ENCODE measurements around the gene CBFA2T3. TPM values are rescaled to one million over a fixed set of nuclear protein-coding genes. Genes with fewer than 3 reads are reported as not detected.

CBFA2T3 gene
- total and polyA plus RNA-seq, 7 experiments from 2014 or later = 0.14 to 25.2 (median 0.38) TPM; not detected in 1

DNA sequence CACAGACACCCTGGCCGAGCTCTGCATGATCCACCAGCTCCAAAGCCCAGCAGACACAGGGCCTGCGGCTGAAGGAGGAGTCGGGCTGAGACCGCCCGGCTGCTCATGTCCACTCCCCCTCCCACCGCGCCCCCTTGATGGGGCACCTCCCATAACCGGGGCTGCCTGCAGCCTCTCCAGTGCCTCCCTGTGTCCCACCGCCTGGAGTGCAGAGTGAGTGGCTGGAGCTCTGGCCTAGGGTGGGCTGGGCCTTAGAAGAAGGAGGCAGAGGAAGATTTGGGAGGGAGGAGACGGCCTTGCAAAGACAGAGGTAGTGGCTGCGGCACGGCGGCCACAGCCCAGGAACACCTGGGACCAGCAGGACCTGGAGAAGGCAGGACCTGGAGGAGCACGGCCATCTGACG, 4.0 kb downstream of the CBFA2T3 start:
- no peak overlapping the region for H3K4me3 Mint-ChIP-seq
- Histone ChIP-seq H3K27ac (ENCODE audit: low read depth, low read length) (no peak overlapping the region), H3K36me3 (ENCODE audit: control insufficient read depth in 2 of 3, insufficient read depth in 3 of 3, low read length in 3 of 3) (no peaks in the 10 kb centered on the region), H3K4me3 (ENCODE audit: low read length) (no peak overlapping the region), H3K27me3 (ENCODE audit: control insufficient read depth in 2 of 2, insufficient read depth in 2 of 2, low read length in 2 of 2) (peaks cover 0 to 3% of the 10 kb centered on the region in 2 donors), H3K9me3 (ENCODE audit: control insufficient read depth in 2 of 3, low read length in 3 of 3) (no peaks in the 10 kb centered on the region), H3K4me1 (ENCODE audit: control insufficient read depth in 2 of 2, insufficient read depth in 2 of 2, low read length in 2 of 2) (no peaks in the 10 kb centered on the region)
- H3K27ac Mint-ChIP-seq = no peak overlapping the region
- ATAC-seq (no peak), DNase-seq (no peak)
- intact Hi-C loops (cut with micrococcal nuclease) = no loop called here
- H3K27me3 Mint-ChIP-seq = peaks cover 10 to 28% (median 21%) of the 10 kb centered on the region in 5 donors
- CTCF ChIA-PET = no interaction called here
- H3K9me3 Mint-ChIP-seq = peaks cover 0 to 1% (median 0%) of the 10 kb centered on the region in 11 donors
- H3K4me1 Mint-ChIP-seq = peaks cover 0 to 18% (median 0%) of the 10 kb centered on the region in 7 donors
- H3K36me3 Mint-ChIP-seq = no peaks in the 10 kb centered on the region
- POLR2A ChIA-PET = no interaction called here

DNA sequence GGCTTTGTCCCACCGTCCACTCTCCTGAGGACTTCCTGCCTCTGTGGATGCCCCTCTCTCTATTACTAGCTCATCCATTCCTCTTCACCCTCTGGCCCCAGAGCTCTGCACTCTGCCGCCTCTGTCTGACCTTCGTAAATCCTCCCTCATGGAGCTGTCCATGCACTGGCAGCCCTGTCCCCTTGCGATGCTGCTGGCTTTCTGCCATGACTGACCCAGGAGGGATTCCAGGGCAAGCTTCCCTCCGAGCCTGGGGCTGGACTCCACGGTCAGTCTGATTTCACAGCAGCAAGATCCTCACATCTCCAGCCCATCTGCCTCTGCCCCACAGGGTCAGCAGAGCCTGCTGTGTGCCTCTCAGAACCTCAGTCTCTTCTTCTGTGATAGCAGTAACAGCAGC, 4.7 kb downstream of the CBFA2T3 start:
- H3K27me3 Mint-ChIP-seq = peaks cover 7 to 27% (median 18%) of the 10 kb centered on the region in 5 donors
- H3K27ac Mint-ChIP-seq = no peak overlapping the region
- ATAC-seq = no peak
- CTCF ChIA-PET = no interaction called here
- Histone ChIP-seq H3K27ac (ENCODE audit: low read depth, low read length) (no peak overlapping the region), H3K4me3 (ENCODE audit: low read length) (no peak overlapping the region), H3K4me1 (ENCODE audit: control insufficient read depth in 2 of 2, insufficient read depth in 2 of 2, low read length in 2 of 2) (peaks cover 0 to 6% of the 10 kb centered on the region in 2 donors), H3K9me3 (ENCODE audit: control insufficient read depth in 2 of 3, low read length in 3 of 3) (no peaks in the 10 kb centered on the region), H3K36me3 (ENCODE audit: control insufficient read depth in 2 of 3, insufficient read depth in 3 of 3, low read length in 3 of 3) (no peaks in the 10 kb centered on the region), H3K27me3 (ENCODE audit: control insufficient read depth in 2 of 2, insufficient read depth in 2 of 2, low read length in 2 of 2) (no peaks in the 10 kb centered on the region)
- no peaks in the 10 kb centered on the region for H3K36me3 Mint-ChIP-seq
- DNase-seq = no peak
- intact Hi-C loops (cut with micrococcal nuclease) = no loop called here
- peaks cover 0 to 1% (median 0%) of the 10 kb centered on the region in 11 donors for H3K9me3 Mint-ChIP-seq
- no peak overlapping the region for H3K4me3 Mint-ChIP-seq
- POLR2A ChIA-PET = no interaction called here
- peaks cover 0 to 20% (median 4%) of the 10 kb centered on the region in 7 donors for H3K4me1 Mint-ChIP-seq

DNA sequence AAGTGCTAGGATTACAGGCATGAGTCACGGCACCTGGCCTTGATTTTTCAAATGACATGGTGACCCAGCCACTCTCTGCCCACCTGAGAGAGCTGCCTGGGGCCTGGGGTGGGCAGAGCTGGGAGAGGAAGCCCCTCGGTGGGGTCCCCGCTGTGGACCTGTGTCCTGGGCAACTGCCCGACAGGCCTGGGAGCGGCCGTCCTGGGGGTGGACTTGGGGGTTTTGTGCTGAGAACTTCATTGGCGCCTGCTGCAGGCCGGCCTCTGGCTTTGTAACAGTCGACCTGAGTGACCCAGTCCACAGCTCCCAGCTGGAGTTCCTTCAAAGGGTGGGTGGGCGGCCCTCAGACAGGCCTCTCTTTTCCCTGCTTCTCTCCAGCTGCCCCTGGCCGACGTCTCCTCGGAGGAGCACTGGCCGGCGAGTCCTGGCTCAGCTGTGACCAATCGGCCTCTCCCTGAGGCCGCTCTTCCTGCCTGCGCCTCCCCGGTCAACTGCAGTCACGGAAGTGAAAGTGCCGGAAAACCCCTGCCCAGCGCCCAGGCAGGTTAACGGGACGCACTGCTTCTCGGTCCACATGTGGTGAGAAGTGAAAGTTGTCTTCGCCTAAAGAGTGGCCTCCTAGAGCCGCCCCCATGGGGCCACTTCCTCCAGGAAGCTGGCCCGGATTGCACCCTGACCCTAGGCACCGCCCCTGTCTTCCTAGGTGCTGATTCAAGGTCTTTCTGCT, 5.5 kb downstream of the CBFA2T3 start:
- Mint-ChIP-seq H3K9me3 (peaks cover 0 to 1% (median 0%) of the 10 kb centered on the region in 11 donors), H3K4me1 (peaks cover 0 to 20% (median 8%) of the 10 kb centered on the region in 7 donors), H3K4me3 (peak overlapping the region in 1 of 10 donors; percentile 18), H3K36me3 (no peaks in the 10 kb centered on the region), H3K27ac (no peak overlapping the region), H3K27me3 (peaks cover 6 to 27% (median 16%) of the 10 kb centered on the region in 5 donors)
- ChIA-PET POLR2A (no interaction called here), CTCF (no interaction called here)
- ATAC-seq (peak; percentile 72), DNase-seq (no peak)
- no peaks in the 10 kb centered on the region for H3K36me3 ChIP-seq (ENCODE audit: control insufficient read depth in 2 of 3, insufficient read depth in 3 of 3, low read length in 3 of 3)
- peaks cover 0 to 9% of the 10 kb centered on the region in 2 donors for H3K4me1 ChIP-seq (ENCODE audit: control insufficient read depth in 2 of 2, insufficient read depth in 2 of 2, low read length in 2 of 2)
- no peaks in the 10 kb centered on the region for H3K27me3 ChIP-seq (ENCODE audit: control insufficient read depth in 2 of 2, insufficient read depth in 2 of 2, low read length in 2 of 2)
- no peaks in the 10 kb centered on the region for H3K9me3 ChIP-seq (ENCODE audit: control insufficient read depth in 2 of 3, low read length in 3 of 3)
- no peak overlapping the region for H3K27ac ChIP-seq (ENCODE audit: low read depth, low read length)
- H3K4me3 ChIP-seq (ENCODE audit: low read length) = no peak overlapping the region
- intact Hi-C loops (cut with micrococcal nuclease) = no loop called here

DNA sequence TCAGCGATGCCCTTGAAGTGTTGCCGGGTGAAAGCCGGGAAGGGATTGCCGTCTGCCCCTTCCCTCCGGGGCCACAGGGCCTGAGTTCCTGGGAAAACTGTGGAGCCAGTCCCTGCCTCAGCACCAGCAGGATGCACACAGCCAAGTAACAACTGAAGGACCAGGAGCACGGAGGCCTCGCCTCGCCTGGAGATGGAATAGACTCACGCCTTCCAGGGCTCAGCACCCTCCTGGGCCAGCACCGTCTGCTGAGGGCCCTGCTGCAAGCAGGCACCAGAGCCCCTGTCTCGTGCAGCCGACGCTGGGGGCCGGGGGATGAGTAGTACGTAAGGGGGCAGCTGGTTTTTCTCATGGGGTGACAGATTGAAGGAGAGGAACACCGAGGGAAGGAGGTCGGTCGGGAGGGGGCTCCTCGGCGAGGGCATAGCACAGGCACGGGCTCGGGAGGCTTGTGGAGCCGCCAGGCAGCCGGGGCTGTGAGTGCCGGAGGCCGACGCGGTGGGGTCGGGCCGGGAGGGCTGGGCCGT, 6.4 kb downstream of the CBFA2T3 start:
- H3K27me3 Mint-ChIP-seq = peaks cover 6 to 22% (median 16%) of the 10 kb centered on the region in 5 donors
- peaks cover 0 to 20% (median 8%) of the 10 kb centered on the region in 7 donors for H3K4me1 Mint-ChIP-seq
- CTCF ChIA-PET = no interaction called here
- no peaks in the 10 kb centered on the region for H3K27me3 ChIP-seq (ENCODE audit: control insufficient read depth in 2 of 2, insufficient read depth in 2 of 2, low read length in 2 of 2)
- H3K9me3 ChIP-seq (ENCODE audit: control insufficient read depth in 2 of 3, low read length in 3 of 3) = no peaks in the 10 kb centered on the region
- no peak for DNase-seq
- no peak overlapping the region for H3K4me3 Mint-ChIP-seq
- H3K36me3 Mint-ChIP-seq = no peaks in the 10 kb centered on the region
- H3K27ac Mint-ChIP-seq = peak overlapping the region in 1 of 9 donors; percentile 19
- peaks cover 0 to 1% (median 0%) of the 10 kb centered on the region in 11 donors for H3K9me3 Mint-ChIP-seq
- no peak for ATAC-seq
- no peak overlapping the region for H3K27ac ChIP-seq (ENCODE audit: low read depth, low read length)
- H3K4me3 ChIP-seq (ENCODE audit: low read length) = no peak overlapping the region
- H3K36me3 ChIP-seq (ENCODE audit: control insufficient read depth in 2 of 3, insufficient read depth in 3 of 3, low read length in 3 of 3) = no peaks in the 10 kb centered on the region
- POLR2A ChIA-PET = no interaction called here
- peaks cover 0 to 9% of the 10 kb centered on the region in 2 donors for H3K4me1 ChIP-seq (ENCODE audit: control insufficient read depth in 2 of 2, insufficient read depth in 2 of 2, low read length in 2 of 2)
- intact Hi-C loops (cut with micrococcal nuclease) = no loop called here

DNA sequence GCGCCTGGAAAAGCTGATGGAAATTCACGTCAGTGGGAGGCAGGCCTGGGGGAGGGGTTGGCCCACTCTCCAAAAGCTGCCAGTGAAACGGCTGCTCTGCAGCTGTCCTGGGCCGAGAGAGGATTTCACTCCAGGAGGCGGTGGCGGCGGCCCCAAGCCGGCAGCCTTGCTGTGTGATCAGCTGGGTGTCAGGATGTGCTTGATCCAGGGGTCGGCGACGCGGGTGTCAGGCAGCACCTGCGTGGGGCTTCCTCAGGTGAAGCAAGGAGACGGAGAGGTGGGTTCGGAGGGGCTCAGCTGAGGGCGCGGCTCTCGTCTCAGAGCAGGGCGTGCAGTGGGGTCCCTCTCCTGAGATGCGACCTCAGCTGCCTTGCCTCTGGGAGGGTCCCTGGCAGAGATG, 7.0 kb downstream of the CBFA2T3 start:
- no peak overlapping the region for H3K27ac Mint-ChIP-seq
- H3K36me3 Mint-ChIP-seq = no peaks in the 10 kb centered on the region
- no peaks in the 10 kb centered on the region for H3K9me3 Mint-ChIP-seq
- peaks cover 0 to 9% of the 10 kb centered on the region in 2 donors for H3K4me1 ChIP-seq (ENCODE audit: control insufficient read depth in 2 of 2, insufficient read depth in 2 of 2, low read length in 2 of 2)
- DNase-seq (no peak), ATAC-seq (no peak)
- no peaks in the 10 kb centered on the region for H3K27me3 ChIP-seq (ENCODE audit: control insufficient read depth in 2 of 2, insufficient read depth in 2 of 2, low read length in 2 of 2)
- H3K4me3 Mint-ChIP-seq = no peak overlapping the region
- peaks cover 0 to 17% (median 8%) of the 10 kb centered on the region in 7 donors for H3K4me1 Mint-ChIP-seq
- ChIA-PET CTCF (no interaction called here), POLR2A (no interaction called here)
- H3K27ac ChIP-seq (ENCODE audit: low read depth, low read length) = no peak overlapping the region
- intact Hi-C loops (cut with micrococcal nuclease) = no loop called here
- H3K27me3 Mint-ChIP-seq = peaks cover 2 to 18% (median 11%) of the 10 kb centered on the region in 5 donors
- no peaks in the 10 kb centered on the region for H3K9me3 ChIP-seq (ENCODE audit: control insufficient read depth in 2 of 3, low read length in 3 of 3)
- H3K4me3 ChIP-seq (ENCODE audit: low read length) = no peak overlapping the region
- no peaks in the 10 kb centered on the region for H3K36me3 ChIP-seq (ENCODE audit: control insufficient read depth in 2 of 3, insufficient read depth in 3 of 3, low read length in 3 of 3)

DNA sequence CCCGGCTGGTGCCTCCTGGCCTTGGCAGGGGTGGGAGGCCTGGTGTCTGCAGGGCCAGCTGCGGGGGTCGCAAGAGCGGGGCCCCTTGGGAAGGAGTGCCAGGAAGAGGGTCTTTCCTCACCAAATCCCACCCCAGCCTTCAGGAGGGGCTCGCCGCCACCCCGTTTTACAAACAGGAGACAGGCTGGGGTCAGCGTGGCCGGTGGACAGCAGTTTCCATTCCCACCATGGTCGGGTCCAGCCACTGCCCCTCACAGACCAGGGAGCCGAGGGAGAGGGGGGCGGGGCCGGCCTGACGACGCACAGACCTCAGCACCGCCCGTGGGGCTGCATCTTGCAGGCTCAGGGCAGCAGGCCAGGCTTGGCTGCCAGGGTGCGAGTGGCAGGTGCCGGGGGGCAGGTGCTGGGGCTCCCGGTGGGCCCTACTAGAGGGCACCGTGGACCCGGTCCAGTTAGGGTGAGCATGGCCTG, 7.6 kb downstream of the CBFA2T3 start:
- Histone ChIP-seq H3K27ac (ENCODE audit: low read depth, low read length) (no peak overlapping the region), H3K27me3 (ENCODE audit: control insufficient read depth in 2 of 2, insufficient read depth in 2 of 2, low read length in 2 of 2) (no peaks in the 10 kb centered on the region), H3K9me3 (ENCODE audit: control insufficient read depth in 2 of 3, low read length in 3 of 3) (no peaks in the 10 kb centered on the region), H3K4me3 (ENCODE audit: low read length) (no peak overlapping the region), H3K4me1 (ENCODE audit: control insufficient read depth in 2 of 2, insufficient read depth in 2 of 2, low read length in 2 of 2) (peaks cover 0 to 9% of the 10 kb centered on the region in 2 donors), H3K36me3 (ENCODE audit: control insufficient read depth in 2 of 3, insufficient read depth in 3 of 3, low read length in 3 of 3) (no peaks in the 10 kb centered on the region)
- POLR2A ChIA-PET = no interaction called here
- Mint-ChIP-seq H3K36me3 (no peaks in the 10 kb centered on the region), H3K27ac (no peak overlapping the region), H3K4me1 (peaks cover 0 to 15% (median 8%) of the 10 kb centered on the region in 7 donors), H3K4me3 (peak overlapping the region in 1 of 10 donors; percentile 80), H3K9me3 (no peaks in the 10 kb centered on the region), H3K27me3 (peaks cover 0 to 16% (median 7%) of the 10 kb centered on the region in 5 donors)
- intact Hi-C loops (cut with micrococcal nuclease) = no loop called here
- CTCF ChIA-PET = no interaction called here
- no peak for ATAC-seq
- no peak for DNase-seq
